ENCODE measurements around the gene ZNF595.
A peak's percentile ranks its signal among the peaks of the same experiment; 100 is the strongest.
"Not testable (repeated sequence)": the region's sequence is repeated elsewhere in the genome, so short reads cannot be mapped to it uniquely, and the experiment has no call there.

ZNF595 gene

GRCh38 chr4:52804-53479 lies at the start of gene ZNF595:
Gene ZNF595, plus strand, starts transcription at chr4:53321. Its CDS starts 168 bp downstream, at chr4:53489.
- not testable (repeated sequence) for H3K27ac ChIP-seq

DNA sequence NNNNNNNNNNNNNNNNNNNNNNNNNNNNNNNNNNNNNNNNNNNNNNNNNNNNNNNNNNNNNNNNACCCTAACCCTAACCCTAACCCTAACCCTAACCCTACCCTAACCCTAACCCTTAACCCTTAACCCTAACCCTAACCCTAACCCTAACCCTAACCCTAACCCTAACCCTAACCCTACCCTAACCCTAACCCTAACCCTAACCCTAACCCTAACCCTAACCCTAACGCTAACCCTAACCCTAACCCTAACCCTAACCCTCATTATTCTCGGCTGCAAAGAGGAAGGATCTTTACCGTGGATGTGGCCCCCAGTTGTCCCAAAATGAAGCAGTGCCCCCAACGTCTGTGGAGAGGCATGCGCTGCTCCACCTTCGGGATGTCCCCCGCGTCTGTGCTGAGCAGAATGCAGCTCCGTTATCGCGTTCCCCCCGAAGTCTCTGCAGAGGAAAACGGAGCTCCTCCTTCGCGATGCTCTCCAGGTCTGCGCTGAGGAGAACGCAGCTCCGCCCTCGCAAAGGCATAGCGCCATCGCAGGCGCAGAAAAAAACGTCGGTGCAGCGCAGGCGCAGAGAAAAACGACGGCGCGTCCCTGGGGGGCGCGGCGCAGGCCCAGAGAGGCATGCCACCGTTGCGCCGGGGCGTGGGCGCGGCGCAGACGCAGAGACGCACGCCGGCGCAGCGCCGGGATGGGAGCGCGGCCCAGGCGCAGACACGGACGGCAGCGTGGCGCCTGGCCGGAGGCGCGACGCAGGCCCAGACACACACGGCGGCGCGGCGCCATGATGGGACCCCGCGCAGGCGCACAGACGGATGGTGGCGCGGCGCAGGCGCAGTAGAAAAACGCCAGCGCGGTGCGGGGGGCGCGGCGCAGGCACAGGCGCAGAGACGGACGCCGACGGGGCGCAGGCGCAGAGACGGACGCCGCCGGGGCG lies 42.9 kb upstream of the ZNF595 start:
- H3K27ac ChIP-seq: not testable (repeated sequence)

DNA sequence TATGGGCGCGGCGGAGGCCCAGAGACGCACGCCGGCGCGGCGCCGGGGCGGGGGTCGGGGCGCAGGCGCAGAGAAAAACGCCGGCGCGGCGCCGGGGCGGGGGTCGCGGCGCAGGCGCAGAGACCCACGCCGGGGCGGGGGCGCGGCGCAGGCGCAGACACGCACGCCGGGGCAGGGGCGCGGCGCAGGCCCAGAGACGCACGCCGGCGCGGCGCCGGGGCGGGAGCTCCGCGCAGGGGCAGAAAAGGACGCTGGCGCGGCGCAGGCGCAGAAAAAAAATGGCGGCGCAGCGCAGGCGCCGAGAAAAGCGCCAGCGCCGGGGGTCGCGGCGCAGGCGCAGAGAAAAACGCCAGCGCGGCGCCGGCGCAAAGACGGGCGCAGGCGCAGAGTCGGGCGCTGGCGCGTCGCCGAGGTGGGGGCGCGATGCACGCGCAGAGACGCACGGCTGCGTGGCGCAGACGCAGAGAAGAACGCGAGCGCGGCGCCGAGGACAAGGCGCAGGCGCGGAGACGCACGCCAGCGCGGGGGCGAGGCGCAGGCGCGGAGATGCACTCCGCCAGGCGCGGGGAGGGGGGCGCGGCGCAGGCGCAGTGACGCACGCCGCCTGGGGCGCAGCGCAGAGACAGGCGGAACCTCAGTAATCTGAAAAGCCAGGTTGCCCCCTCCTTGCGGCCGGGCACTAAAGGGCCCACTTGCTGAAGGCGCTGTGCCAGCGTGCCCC lies 41.9 kb upstream of the ZNF595 start:
- not testable (repeated sequence) for H3K27ac ChIP-seq

DNA sequence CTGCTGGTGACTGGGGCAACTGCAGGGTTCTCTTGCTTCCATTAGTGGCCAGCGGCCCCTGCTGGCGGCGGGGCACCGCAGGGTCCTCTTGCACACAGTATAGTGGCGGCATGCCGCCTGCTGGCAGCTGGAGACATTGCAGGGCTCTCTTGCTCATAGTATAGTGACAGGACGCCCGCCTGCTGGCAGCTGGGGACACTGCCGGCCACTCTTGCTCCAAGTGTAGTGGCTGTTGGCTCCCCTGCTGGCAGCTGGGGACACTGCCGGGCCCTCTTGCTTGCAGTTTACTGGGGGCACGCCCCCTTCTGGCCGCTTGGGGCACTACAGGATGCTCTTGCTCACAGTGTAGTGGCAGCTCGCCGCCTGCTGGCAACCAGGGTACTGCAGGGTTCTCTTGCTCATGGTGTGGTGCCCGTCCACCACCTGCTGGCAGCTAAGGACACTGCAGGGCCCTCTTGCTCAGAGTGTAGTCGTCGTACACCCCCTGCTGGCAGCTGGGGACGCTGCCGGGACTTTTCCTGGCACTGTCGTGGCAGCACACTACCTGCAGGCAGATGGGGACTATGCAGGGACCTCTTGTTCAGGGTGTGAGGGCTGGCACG lies 41.2 kb upstream of the ZNF595 start:
- TF ChIP-seq CTCF (IDR thresholded peaks at IDR 0.05): 0 out of 2 replicates have a peak, but pooled peaks have one; percentile 22
- not testable (repeated sequence) for H3K27ac ChIP-seq

- not testable (repeated sequence) for H3K27ac ChIP-seq
Measured at GRCh38 chr4:18128-18527, 35.0 kb upstream of the ZNF595 start.

- not testable (repeated sequence) for H3K27ac ChIP-seq
Measured at GRCh38 chr4:18589-18988, 34.5 kb upstream of the ZNF595 start.

GRCh38 chr4:22882-23281 lies 30.2 kb upstream of the ZNF595 start:
- not testable (repeated sequence) for H3K27ac ChIP-seq

- not testable (repeated sequence) for H3K27ac ChIP-seq
Measured at GRCh38 chr4:24359-24758, 28.8 kb upstream of the ZNF595 start.

DNA sequence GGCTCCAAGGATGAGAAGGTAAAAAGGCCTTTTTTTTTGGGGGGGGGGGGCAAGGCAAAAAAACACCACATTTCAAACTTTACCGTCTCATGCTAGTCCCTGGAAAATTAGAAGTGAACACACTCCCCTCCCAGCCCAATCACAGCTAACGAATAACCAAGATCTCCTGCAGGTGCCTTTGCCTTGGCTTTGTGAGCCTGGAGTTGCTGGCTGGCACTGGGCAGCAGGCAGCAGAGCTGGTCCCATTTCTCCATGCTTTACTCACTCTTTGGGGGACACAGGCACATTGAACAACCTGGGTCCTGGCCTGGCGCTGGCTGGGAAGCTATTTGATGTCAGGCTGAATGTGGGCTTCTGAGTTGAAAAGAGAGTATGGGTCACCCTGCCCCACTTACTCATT lies 25.6 kb upstream of the ZNF595 start:
- not testable (repeated sequence) for H3K27ac ChIP-seq

- peak; percentile 16; the same call in 1 of the 2 replicates for TF ChIP-seq CTCF (IDR thresholded peaks at IDR 0.05)
- H3K27ac ChIP-seq: not testable (repeated sequence)
Measured at GRCh38 chr4:28767-29542, 24.2 kb upstream of the ZNF595 start.

DNA sequence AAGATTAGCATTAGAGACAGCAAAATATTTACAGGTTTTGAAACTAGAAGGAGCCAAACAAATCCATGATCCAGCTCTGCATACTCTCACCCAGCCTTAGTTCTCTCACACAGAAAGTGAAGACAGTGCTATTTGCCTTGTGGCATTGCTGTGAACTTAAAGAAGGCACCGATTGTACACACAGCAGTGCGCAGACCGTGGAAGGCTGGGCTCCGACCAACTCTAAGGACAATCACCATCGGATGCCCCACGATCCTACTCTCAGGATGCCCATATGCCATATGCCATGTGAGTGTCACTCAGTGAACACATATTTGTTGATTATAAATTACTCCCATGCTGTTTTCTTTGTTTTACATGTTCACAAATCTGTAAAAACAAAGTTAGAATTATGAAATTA lies 19.8 kb upstream of the ZNF595 start:
- not testable (repeated sequence) for H3K27ac ChIP-seq

DNA sequence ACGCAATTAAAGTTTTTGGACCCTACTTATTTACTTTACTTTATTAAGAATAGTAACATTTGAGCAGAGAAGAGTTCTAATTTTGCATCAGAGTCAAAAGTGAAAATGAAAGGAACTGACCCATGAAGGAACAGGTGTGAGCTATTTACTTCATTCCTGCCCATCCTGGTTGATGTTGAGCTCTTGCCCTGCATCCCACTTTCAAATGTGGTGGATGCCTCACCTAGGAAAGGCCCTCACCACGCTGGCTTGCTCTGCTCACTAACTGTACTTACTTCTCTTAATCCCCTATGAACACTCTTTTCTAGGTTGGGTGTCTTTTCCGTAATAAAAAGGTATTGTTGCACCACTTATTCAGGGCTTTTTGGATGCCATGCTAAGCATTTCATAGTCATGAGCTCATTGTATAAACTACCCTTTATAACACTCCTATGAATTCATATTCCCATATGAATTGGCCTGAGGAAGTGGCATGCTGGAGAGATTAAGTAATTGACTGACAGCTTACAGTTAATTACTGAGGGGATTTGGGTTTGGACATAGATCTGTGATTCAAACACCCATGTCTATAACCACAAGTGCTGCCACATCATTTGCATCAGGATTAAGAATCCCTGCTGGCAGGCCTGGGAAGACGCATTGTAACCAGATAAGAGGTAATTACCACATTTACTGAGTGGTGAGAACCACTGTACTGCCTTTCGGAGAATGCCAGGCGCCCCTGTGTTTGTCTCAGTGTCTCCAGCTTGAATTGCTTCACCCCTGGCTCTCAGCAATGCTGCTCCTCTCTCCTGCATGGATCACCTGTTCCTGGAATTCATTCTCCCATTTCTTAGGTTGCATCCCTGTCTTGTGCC lies 16.3 kb upstream of the ZNF595 start:
- not testable (repeated sequence) for H3K27ac ChIP-seq

- not testable (repeated sequence) for H3K27ac ChIP-seq
Measured at GRCh38 chr4:38202-38601, 14.9 kb upstream of the ZNF595 start.

- not testable (repeated sequence) for H3K27ac ChIP-seq
Measured at GRCh38 chr4:43375-43774, 9.7 kb upstream of the ZNF595 start.

DNA sequence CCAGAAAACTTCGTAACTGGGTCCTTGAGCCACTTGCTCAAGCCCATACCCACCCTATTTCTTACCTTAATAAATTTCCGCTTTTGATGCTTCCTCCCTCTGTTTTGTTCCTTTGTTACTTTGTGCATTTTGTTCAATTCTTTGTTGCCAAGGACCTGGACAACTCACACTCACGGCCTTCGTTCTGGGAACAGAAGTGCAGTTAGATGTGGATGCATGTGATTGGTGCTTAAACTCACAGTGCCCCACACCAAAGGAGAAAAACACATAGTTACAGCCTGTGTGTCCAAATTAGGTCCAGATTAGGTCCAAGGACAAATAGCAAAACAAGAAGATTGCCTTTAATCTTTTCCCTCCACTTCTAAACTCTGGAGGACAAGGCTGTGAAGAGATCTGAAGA lies 1.9 kb upstream of the ZNF595 start:
- not testable (repeated sequence) for H3K27ac ChIP-seq

- not testable (repeated sequence) for H3K27ac ChIP-seq
Measured at GRCh38 chr4:51655-52277, 1.4 kb upstream of the ZNF595 start.

DNA sequence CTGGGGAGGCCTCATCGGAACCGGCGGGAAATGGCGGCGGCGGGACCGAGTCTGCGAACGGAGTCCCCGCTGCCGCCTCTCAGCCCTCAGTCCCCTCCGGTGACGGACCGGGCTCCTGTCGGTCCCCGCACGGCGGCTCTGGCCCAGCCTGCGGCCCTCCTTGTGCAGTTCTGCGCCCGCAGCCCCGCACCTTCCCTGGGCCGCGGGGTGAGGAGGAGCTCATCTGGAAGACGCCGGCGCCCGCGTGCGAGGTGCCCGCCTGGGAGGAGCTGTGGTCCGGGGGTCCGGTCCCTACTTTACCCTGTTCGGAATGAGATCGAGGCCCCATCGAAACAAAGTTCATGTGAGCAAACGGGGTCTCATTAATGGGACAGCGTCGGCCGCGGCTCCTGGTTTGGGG lies 400 bp downstream of the ZNF595 start:
- not testable (repeated sequence) for H3K27ac ChIP-seq
